Limb (tissue), 2 donors: ENCODE measurements around the gene TROAP.
"Not testable (repeated sequence)": the region's sequence is repeated elsewhere in the genome, so short reads cannot be mapped to it uniquely, and the experiment has no call there.

ENCODE experiments used
- DNase-seq, 2 donors: peaks; one replicate each; pipeline ENCODE4 v3.0.0-alpha.2; 2016; ENCODE audit errors: extremely low spot score in 2 of 2

Gene TROAP

DNA sequence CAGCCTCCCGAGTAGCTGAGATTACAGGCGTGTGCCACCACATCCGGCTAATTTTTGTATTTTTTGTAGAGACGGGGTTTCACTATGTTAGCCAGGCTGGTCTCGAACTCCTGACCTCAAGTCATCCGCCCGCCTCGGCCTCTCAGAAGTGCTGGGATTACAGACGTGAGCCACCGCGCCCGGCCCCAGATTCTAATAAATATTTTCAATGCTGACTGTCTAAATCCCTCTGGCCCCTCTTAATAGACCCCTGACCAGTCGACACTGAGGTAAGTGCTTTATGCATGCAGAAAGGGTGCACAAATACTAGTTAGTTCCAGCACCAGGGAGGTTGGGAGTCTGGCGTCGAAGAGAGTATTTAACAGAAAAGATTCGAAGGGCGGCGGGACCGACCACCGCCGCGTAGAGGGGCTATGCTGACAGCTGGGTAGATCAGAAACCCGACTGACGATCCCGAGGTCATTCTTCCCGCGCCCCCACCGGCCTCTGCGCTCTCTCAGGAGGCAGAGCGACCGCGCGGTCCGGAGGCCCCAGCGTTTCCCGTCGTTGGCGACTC lies 43.1 kb downstream of the TROAP start:
- DNase-seq, result no peak

DNA sequence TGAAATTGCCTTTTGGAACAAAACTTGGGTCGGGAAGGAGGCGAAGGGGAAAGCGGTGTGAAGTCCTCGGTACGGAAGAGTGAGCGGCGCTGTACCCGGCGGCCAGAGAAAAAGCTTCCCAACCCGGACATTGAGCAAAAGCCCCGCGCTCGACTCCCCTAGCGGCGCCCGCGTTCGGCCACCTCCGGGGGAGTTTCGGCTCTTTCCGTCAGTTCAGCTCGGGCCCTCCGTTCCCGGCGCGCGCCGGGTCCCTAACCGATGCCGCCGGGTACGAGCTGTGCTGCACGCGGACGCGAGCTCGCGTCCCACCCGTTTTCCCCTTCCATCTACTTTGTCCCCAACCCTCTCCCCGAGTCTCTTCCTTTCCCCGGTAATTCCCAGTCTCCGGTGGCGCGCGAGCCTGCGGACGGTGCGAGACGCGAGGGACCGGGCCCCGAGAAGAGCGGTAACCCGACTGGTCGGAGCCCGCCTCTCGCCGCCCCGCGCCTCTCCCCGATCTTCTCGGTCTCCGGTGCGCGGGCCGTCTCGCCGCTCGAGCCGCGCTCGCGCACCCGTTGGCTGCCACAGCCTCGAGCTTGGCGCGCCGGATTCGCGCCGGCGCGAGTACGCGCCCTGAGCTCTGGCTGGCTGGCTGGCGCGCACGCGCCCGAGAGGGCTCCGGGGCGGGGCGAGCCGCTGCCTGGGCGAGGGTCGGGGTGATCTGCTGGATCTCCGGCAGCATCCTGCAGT lies 43.8 kb downstream of the TROAP start:
- DNase-seq, result peak; percentile 95 to 99

GRCh38 chr12:49367381-49368239 lies 44.6 kb downstream of the TROAP start, which contains the start of gene SPATS2:
TSS of gene SPATS2 (plus strand) at chr12:49367462. CDS start at chr12:49461013, 93,551 bp downstream.
- DNase-seq, result peak in 1 of 2 donors; percentile 43

DNA sequence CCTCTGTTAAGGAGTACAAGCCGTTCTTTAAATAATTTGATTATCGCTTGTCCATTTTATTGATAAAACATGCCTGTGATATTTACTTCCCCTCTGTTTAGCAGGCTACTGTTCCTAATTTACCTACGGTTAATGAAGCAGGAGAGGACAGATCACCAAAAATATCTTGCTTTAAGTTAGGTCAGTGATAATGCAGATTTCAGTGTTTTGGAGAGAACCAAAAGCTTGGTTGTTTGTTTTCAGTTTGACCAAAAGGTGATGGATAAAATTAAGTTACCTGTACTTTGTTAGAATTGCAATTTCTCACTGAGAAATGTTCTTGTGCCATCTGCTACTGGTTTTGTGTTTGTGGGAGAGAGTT lies 45.2 kb downstream of the TROAP start:
- no peak for DNase-seq

- peak; percentile 24 to 38 for DNase-seq
Measured at GRCh38 chr12:49369411-49370145, 46.5 kb downstream of the TROAP start.

GRCh38 chr12:49370539-49370938 lies 47.5 kb downstream of the TROAP start:
- no peak for DNase-seq

GRCh38 chr12:49375406-49375805 lies 52.4 kb downstream of the TROAP start:
- DNase-seq, result no peak

GRCh38 chr12:49377386-49377785 lies 54.3 kb downstream of the TROAP start:
- DNase-seq, result no peak

GRCh38 chr12:49380184-49380583 lies 57.1 kb downstream of the TROAP start:
- not testable (repeated sequence) for DNase-seq
